Thymus (tissue), 2 donors: ENCODE results near the gene ARHGAP45. TPM values are rescaled to one million over a fixed set of nuclear protein-coding genes. Genes with fewer than 3 reads are reported as not detected.

Experiments used
- polyA plus RNA-seq: library from polyadenylated mRNA; stranded (reverse); fragments of 200-250 nt; gene quantifications from one replicate; pipeline ENCODE4 v1.2.3, GENCODE V29; 2013
- total RNA-seq: library from RNA; stranded (reverse); fragments of 120-200 nt; gene quantifications from one replicate; pipeline ENCODE4 v1.2.4, GENCODE V29; 2013
- donor health status: healthy.

ARHGAP45 gene
- total and polyA plus RNA-seq, 2 donors, result 118 to 295 TPM

Other genes with a start within 250 kb of the ARHGAP45 start
- gene PLPPR3, start 245.2 kb upstream of the ARHGAP45 start, total RNA-seq, result 0.19 TPM
- 0.16 TPM for gene PLPPR3, start 245.2 kb upstream of the ARHGAP45 start, polyA plus RNA-seq
- 6.1 TPM for gene AZU1, start 239.3 kb upstream of the ARHGAP45 start, total RNA-seq
- gene AZU1, start 239.3 kb upstream of the ARHGAP45 start, polyA plus RNA-seq, result 5.7 TPM
- 25.2 TPM for gene PRTN3, start 226.2 kb upstream of the ARHGAP45 start, total RNA-seq
- gene PRTN3, start 226.2 kb upstream of the ARHGAP45 start, polyA plus RNA-seq, result 15.4 TPM
- gene ELANE, start 214.9 kb upstream of the ARHGAP45 start, total RNA-seq, result 7.7 TPM
- gene ELANE, start 214.9 kb upstream of the ARHGAP45 start, polyA plus RNA-seq, result 11.2 TPM
- 6.3 TPM for gene CFD, start 207.5 kb upstream of the ARHGAP45 start, total RNA-seq
- 40.0 TPM for gene CFD, start 207.5 kb upstream of the ARHGAP45 start, polyA plus RNA-seq
- gene MED16, start 174.0 kb upstream of the ARHGAP45 start, total RNA-seq, result 8.9 TPM
- 64.4 TPM for gene MED16, start 174.0 kb upstream of the ARHGAP45 start, polyA plus RNA-seq
- gene RNU6-9, start 173.7 kb upstream of the ARHGAP45 start, total RNA-seq, result not detected
- gene RNU6-9, start 173.7 kb upstream of the ARHGAP45 start, polyA plus RNA-seq, result not detected
- gene R3HDM4, start 153.9 kb upstream of the ARHGAP45 start, total RNA-seq, result 25.7 TPM
- gene R3HDM4, start 153.9 kb upstream of the ARHGAP45 start, polyA plus RNA-seq, result 102 TPM
- gene KISS1R, start 149.8 kb upstream of the ARHGAP45 start, total RNA-seq, result 0.24 TPM
- 0.14 TPM for gene KISS1R, start 149.8 kb upstream of the ARHGAP45 start, polyA plus RNA-seq
- gene ARID3A, start 141.1 kb upstream of the ARHGAP45 start, total RNA-seq, result 8.8 TPM
- 4.4 TPM for gene ARID3A, start 141.1 kb upstream of the ARHGAP45 start, polyA plus RNA-seq
- gene WDR18, start 82.8 kb upstream of the ARHGAP45 start, total RNA-seq, result 34.0 TPM
- 56.0 TPM for gene WDR18, start 82.8 kb upstream of the ARHGAP45 start, polyA plus RNA-seq
- gene GRIN3B, start 66.7 kb upstream of the ARHGAP45 start, total RNA-seq, result under 0.01 TPM
- 0.09 TPM for gene GRIN3B, start 66.7 kb upstream of the ARHGAP45 start, polyA plus RNA-seq
- gene TMEM259, start 46.0 kb upstream of the ARHGAP45 start, total RNA-seq, result 73.1 TPM
- gene TMEM259, start 46.0 kb upstream of the ARHGAP45 start, polyA plus RNA-seq, result 359 TPM
- gene RNU6-2, start 45.6 kb upstream of the ARHGAP45 start, total RNA-seq, result not detected
- not detected for gene RNU6-2, start 45.6 kb upstream of the ARHGAP45 start, polyA plus RNA-seq
- gene CNN2, start 40.6 kb upstream of the ARHGAP45 start, total RNA-seq, result 55.9 TPM
- gene CNN2, start 40.6 kb upstream of the ARHGAP45 start, polyA plus RNA-seq, result 127 TPM
- 23.4 TPM for gene ABCA7, start 27.1 kb upstream of the ARHGAP45 start, total RNA-seq
- 315 TPM for gene ABCA7, start 27.1 kb upstream of the ARHGAP45 start, polyA plus RNA-seq
- 79.0 TPM for gene POLR2E, start 28.2 kb downstream of the ARHGAP45 start, total RNA-seq
- 84.0 TPM for gene POLR2E, start 28.2 kb downstream of the ARHGAP45 start, polyA plus RNA-seq
- 194 TPM for gene GPX4, start 36.8 kb downstream of the ARHGAP45 start, total RNA-seq
- 546 TPM for gene GPX4, start 36.8 kb downstream of the ARHGAP45 start, polyA plus RNA-seq
- 15.4 TPM for gene SBNO2, start 107.1 kb downstream of the ARHGAP45 start, total RNA-seq
- gene SBNO2, start 107.1 kb downstream of the ARHGAP45 start, polyA plus RNA-seq, result 62.4 TPM
- gene STK11, start 138.6 kb downstream of the ARHGAP45 start, total RNA-seq, result 42.5 TPM
- 60.2 TPM for gene STK11, start 138.6 kb downstream of the ARHGAP45 start, polyA plus RNA-seq
- 0.09 TPM for gene CBARP, start 170.8 kb downstream of the ARHGAP45 start, total RNA-seq
- gene CBARP, start 170.8 kb downstream of the ARHGAP45 start, polyA plus RNA-seq, result 0.37 TPM
- 47.6 TPM for gene ATP5F1D, start 174.6 kb downstream of the ARHGAP45 start, total RNA-seq
- gene ATP5F1D, start 174.6 kb downstream of the ARHGAP45 start, polyA plus RNA-seq, result 150 TPM
- 8.7 TPM for gene MIDN, start 181.4 kb downstream of the ARHGAP45 start, total RNA-seq
- gene MIDN, start 181.4 kb downstream of the ARHGAP45 start, polyA plus RNA-seq, result 55.1 TPM
- 229 TPM for gene CIRBP, start 202.2 kb downstream of the ARHGAP45 start, total RNA-seq
- 693 TPM for gene CIRBP, start 202.2 kb downstream of the ARHGAP45 start, polyA plus RNA-seq
- gene FAM174C, start 208.4 kb downstream of the ARHGAP45 start, total RNA-seq, result 29.2 TPM
- gene FAM174C, start 208.4 kb downstream of the ARHGAP45 start, polyA plus RNA-seq, result 62.2 TPM
- 0.09 TPM for gene EFNA2, start 218.7 kb downstream of the ARHGAP45 start, total RNA-seq
- gene EFNA2, start 218.7 kb downstream of the ARHGAP45 start, polyA plus RNA-seq, result 0.21 TPM